Activated CD4-positive, alpha-beta T cell treated with anti-CD3 and anti-CD28 coated beads for 36 hours (primary cell): ENCODE measurements around the gene MICB. TPM values are rescaled to one million over a fixed set of nuclear protein-coding genes. Genes with fewer than 3 reads are reported as not detected.
A peak's percentile ranks its signal among the peaks of the same experiment; 100 is the strongest.

Source experiments
- ATAC-seq: fragments of 200-7000 bp; cut with Tn5 transposase; one replicate; pipeline ENCODE4 v1.10.0; 2021; ENCODE audit warnings: mild to moderate bottlenecking, moderate library complexity
- CTCF ChIA-PET: fragments of 350-600 bp; sonication (Branson Sonifier 250); formaldehyde crosslinking; loops from one replicate; lab custom pipeline; 2021; ENCODE audit warnings: antibody characterized with exemption; lab: Charles Lee
- POLR2A ChIA-PET: fragments of 350-600 bp; sonication (Branson Sonifier 250); formaldehyde crosslinking; loops from one replicate; lab custom pipeline; 2021; ENCODE audit warnings: antibody characterized with exemption, inconsistent platforms; lab: Charles Lee
- DNase-seq: peaks from one replicate; pipeline ENCODE4 v3.0.0-alpha.2; 2020
- H3K27ac Mint-ChIP-seq: one replicate; pipeline ENCODE4 v1.8.0; 2021; ENCODE audit warnings: mixed read lengths
- H3K27me3 Mint-ChIP-seq: one replicate; pipeline ENCODE4 v1.8.0; 2021; ENCODE audit warnings: mixed read lengths
- H3K36me3 Mint-ChIP-seq: one replicate; pipeline ENCODE4 v1.8.0; 2021; ENCODE audit warnings: low read depth, mixed read lengths
- H3K4me1 Mint-ChIP-seq: one replicate; pipeline ENCODE4 v1.8.0; 2021; ENCODE audit warnings: mixed read lengths
- H3K4me3 Mint-ChIP-seq: one replicate; pipeline ENCODE4 v1.8.0; 2021; ENCODE audit warnings: mild to moderate bottlenecking, moderate library complexity, mixed read lengths
- H3K9me3 Mint-ChIP-seq: one replicate; pipeline ENCODE4 v1.8.0; 2021; ENCODE audit warnings: low read depth, mixed read lengths
- intact Hi-C, 2 experiments: fragments of 100-400 bp; cut with DNase I in 1 of 2; cut with micrococcal nuclease in 1 of 2; formaldehyde crosslinking; loops; one replicate each; pipeline versions ENCODE4 v1.14.2 to v1.15.1; 2022 to 2024; cut with DNase I, micrococcal nuclease
- total RNA-seq, 2 experiments: library from RNA; stranded (reverse); gene quantifications; one replicate each; pipeline ENCODE4 v1.2.3, GENCODE V29; 2021

The MICB gene
- total RNA-seq, 2 experiments from 2014 or later, result 19.6 to 19.7 TPM

- Mint-ChIP-seq H3K36me3 (peaks cover 71% of the 10 kb centered on the region), H3K27ac (no peak overlapping the region), H3K4me3 (no peak overlapping the region), H3K4me1 (peaks cover 28% of the 10 kb centered on the region), H3K27me3 (no peaks in the 10 kb centered on the region), H3K9me3 (no peaks in the 10 kb centered on the region)
- no peak for ATAC-seq
- ChIA-PET POLR2A (interaction anchor here (0.5 to 1.2 kb wide), 2 partner anchors 16 to 21 kb away, joined by 3 read pairs; no protein-coding TSS in a partner anchor), CTCF (interaction anchor here (0.6 to 1.1 kb wide), 3 partner anchors 66 to 86 kb away, joined by 3 to 4 read pairs (median 3); no protein-coding TSS in a partner anchor)
- DNase-seq, result no peak
- intact Hi-C loops, result no loop called here
Observed at GRCh38 chr6:31531771-31532643, 34.1 kb downstream of the MICB start.

- ATAC-seq (no peak), DNase-seq (no peak)
- no peak overlapping the region for H3K4me3 Mint-ChIP-seq
- CTCF ChIA-PET, result interaction anchor here (1.1 kb wide), 1 partner anchor 66 kb away, joined by 3 read pairs; no protein-coding TSS in a partner anchor
- peaks cover 76% of the 10 kb centered on the region for H3K36me3 Mint-ChIP-seq
- POLR2A ChIA-PET, result interaction anchor here (0.5 to 1.2 kb wide), 2 partner anchors 15 to 21 kb away, joined by 3 read pairs; no protein-coding TSS in a partner anchor
- peak overlapping the region; percentile 42 for H3K27ac Mint-ChIP-seq
- intact Hi-C loops, result no loop called here
- H3K9me3 Mint-ChIP-seq, result no peaks in the 10 kb centered on the region
- H3K4me1 Mint-ChIP-seq, result peaks cover 33% of the 10 kb centered on the region
- H3K27me3 Mint-ChIP-seq, result no peaks in the 10 kb centered on the region
Observed at GRCh38 chr6:31532644-31533454, 34.9 kb downstream of the MICB start.

- H3K27me3 Mint-ChIP-seq, result no peaks in the 10 kb centered on the region
- peaks cover 37% of the 10 kb centered on the region for H3K4me1 Mint-ChIP-seq
- POLR2A ChIA-PET, result interaction anchor here (0.9 to 1.1 kb wide), 2 partner anchors 17 to 419 kb away, joined by 3 read pairs; no protein-coding TSS in a partner anchor
- intact Hi-C loops, result no loop called here
- H3K27ac Mint-ChIP-seq, result peak overlapping the region; percentile 42
- CTCF ChIA-PET, result interaction anchor here (0.6 kb wide), 1 partner anchor 439 kb away, joined by 3 read pairs; no protein-coding TSS in a partner anchor
- peaks cover 80% of the 10 kb centered on the region for H3K36me3 Mint-ChIP-seq
- ATAC-seq, result no peak
- no peak for DNase-seq
- H3K9me3 Mint-ChIP-seq, result no peaks in the 10 kb centered on the region
- no peak overlapping the region for H3K4me3 Mint-ChIP-seq
Observed at GRCh38 chr6:31533455-31533841, 35.5 kb downstream of the MICB start.

- ChIA-PET POLR2A (interaction anchor here (0.9 to 1.1 kb wide), 2 partner anchors 16 to 418 kb away, joined by 3 read pairs; no protein-coding TSS in a partner anchor), CTCF (interaction anchor here (0.6 kb wide), 1 partner anchor 440 kb away, joined by 3 read pairs; no protein-coding TSS in a partner anchor)
- H3K4me1 Mint-ChIP-seq, result peaks cover 42% of the 10 kb centered on the region
- H3K27ac Mint-ChIP-seq, result peak overlapping the region; percentile 37
- DNase-seq (no peak), ATAC-seq (no peak)
- no peaks in the 10 kb centered on the region for H3K27me3 Mint-ChIP-seq
- peaks cover 86% of the 10 kb centered on the region for H3K36me3 Mint-ChIP-seq
- no peaks in the 10 kb centered on the region for H3K9me3 Mint-ChIP-seq
- intact Hi-C loops, result no loop called here
- no peak overlapping the region for H3K4me3 Mint-ChIP-seq
Observed at GRCh38 chr6:31534011-31534410, 36.1 kb downstream of the MICB start.

GRCh38 chr6:31534521-31535040, 36.6 kb downstream of the MICB start:
- Mint-ChIP-seq H3K4me3 (no peak overlapping the region), H3K9me3 (no peaks in the 10 kb centered on the region), H3K27me3 (no peaks in the 10 kb centered on the region), H3K4me1 (peaks cover 48% of the 10 kb centered on the region), H3K36me3 (peaks cover 89% of the 10 kb centered on the region), H3K27ac (no peak overlapping the region)
- intact Hi-C loops, result no loop called here
- DNase-seq, result no peak
- no peak for ATAC-seq
- CTCF ChIA-PET, result no interaction called here
- POLR2A ChIA-PET, result interaction anchor here (0.9 to 1.1 kb wide), 2 partner anchors 15 to 418 kb away, joined by 3 read pairs; no protein-coding TSS in a partner anchor

- ATAC-seq, result no peak
- peak overlapping the region; percentile 28 for H3K27ac Mint-ChIP-seq
- intact Hi-C loops, result no loop called here
- peaks cover 57% of the 10 kb centered on the region for H3K4me1 Mint-ChIP-seq
- H3K4me3 Mint-ChIP-seq, result no peak overlapping the region
- no peak for DNase-seq
- peaks cover 89% of the 10 kb centered on the region for H3K36me3 Mint-ChIP-seq
- CTCF ChIA-PET, result interaction anchor here (0.7 to 1.2 kb wide), 4 partner anchors 16 to 63 kb away, joined by 3 to 5 read pairs (median 4); no protein-coding TSS in a partner anchor
- H3K27me3 Mint-ChIP-seq, result no peaks in the 10 kb centered on the region
- no peaks in the 10 kb centered on the region for H3K9me3 Mint-ChIP-seq
- POLR2A ChIA-PET, result interaction anchor here (0.6 to 1.0 kb wide), 3 partner anchors 40 to 87 kb away, joined by 3 to 4 read pairs (median 3); partner anchors contain the start of gene TNF
Observed at GRCh38 chr6:31535538-31536324, 37.8 kb downstream of the MICB start.

GRCh38 chr6:31538805-31539400, 41.0 kb downstream of the MICB start:
- intact Hi-C loops, result no loop called here
- no peak for ATAC-seq
- H3K4me3 Mint-ChIP-seq, result peak overlapping the region; percentile 79
- peaks cover 57% of the 10 kb centered on the region for H3K4me1 Mint-ChIP-seq
- CTCF ChIA-PET, result interaction anchor here (0.7 to 1.7 kb wide), 4 partner anchors 13 to 59 kb away, joined by 3 to 10 read pairs (median 4); partner anchors contain the start of gene NCR3
- no peaks in the 10 kb centered on the region for H3K9me3 Mint-ChIP-seq
- peak overlapping the region; percentile 92 for H3K27ac Mint-ChIP-seq
- POLR2A ChIA-PET, result interaction anchor here (0.6 to 1.2 kb wide), 3 partner anchors 17 to 321 kb away, joined by 3 read pairs; no protein-coding TSS in a partner anchor
- peaks cover 76% of the 10 kb centered on the region for H3K36me3 Mint-ChIP-seq
- no peaks in the 10 kb centered on the region for H3K27me3 Mint-ChIP-seq
- DNase-seq, result no peak

GRCh38 chr6:31540640-31541039, 42.7 kb downstream of the MICB start:
- DNase-seq, result no peak
- H3K9me3 Mint-ChIP-seq, result no peaks in the 10 kb centered on the region
- no peak for ATAC-seq
- peaks cover 59% of the 10 kb centered on the region for H3K36me3 Mint-ChIP-seq
- H3K4me1 Mint-ChIP-seq, result peaks cover 48% of the 10 kb centered on the region
- ChIA-PET CTCF (interaction anchor here (0.6 to 15.4 kb wide), 9 partner anchors 8 to 576 kb away, joined by 3 to 658 read pairs (median 4); partner anchors contain the start of genes LTB and NCR3), POLR2A (interaction anchor here (0.7 to 3.3 kb wide), 9 partner anchors 11 to 1431 kb away, joined by 3 to 24 read pairs (median 5); partner anchors contain the start of genes BAG6, GPANK1, PRRC2A and TNF)
- H3K27me3 Mint-ChIP-seq, result no peaks in the 10 kb centered on the region
- intact Hi-C loops, result loop anchor here (1.0 to 10.0 kb wide), 9 partner anchors 46 to 926 kb away; partner anchors contain the start of genes AGPAT1 (in 1 of the 2), ATF6B (in 1 of the 2), MICA (in 1 of the 2) and MRPS18B (in 1 of the 2)
- peak overlapping the region; percentile 79 for H3K4me3 Mint-ChIP-seq
- H3K27ac Mint-ChIP-seq, result peak overlapping the region; percentile 92

GRCh38 chr6:31541059-31541657, 43.2 kb downstream of the MICB start:
- H3K27ac Mint-ChIP-seq, result peak overlapping the region; percentile 92
- intact Hi-C loops, result loop anchor here (1.0 to 10.0 kb wide), 9 partner anchors 47 to 926 kb away; partner anchors contain the start of genes AGPAT1 (in 1 of the 2), ATF6B (in 1 of the 2), MICA (in 1 of the 2) and MRPS18B (in 1 of the 2)
- ATAC-seq, result peak; percentile 27

More at GRCh38 chr6:31541059-31541657, 43.2 kb downstream of the MICB start:
- peaks cover 53% of the 10 kb centered on the region for H3K36me3 Mint-ChIP-seq
- no peaks in the 10 kb centered on the region for H3K9me3 Mint-ChIP-seq
- no peaks in the 10 kb centered on the region for H3K27me3 Mint-ChIP-seq
- POLR2A ChIA-PET, result interaction anchor here (0.6 to 3.3 kb wide), 30 partner anchors 12 to 1431 kb away, joined by 3 to 24 read pairs (median 4); partner anchors contain the start of genes BAG6, C6orf47, GPANK1 and HSPA1B
- DNase-seq, result peak; percentile 77
- H3K4me3 Mint-ChIP-seq, result peak overlapping the region; percentile 79
- CTCF ChIA-PET, result interaction anchor here (0.5 to 15.4 kb wide), 22 partner anchors 10 to 627 kb away, joined by 3 to 658 read pairs (median 4); partner anchors contain the start of genes BAG6, C6orf47, LTB and NCR3
- H3K4me1 Mint-ChIP-seq, result peaks cover 48% of the 10 kb centered on the region
